SK-N-SH treated with all-trans-retinoic acid at 6 μM for 48 hours (cell line): ENCODE results near the gene LOXHD1.

Source experiments
- ATAC-seq: fragments of 200-7000 bp; cut with Tn5 transposase; 3 replicates; pipeline ENCODE4 v1.9.1; 2020; ENCODE audit warnings: mild to moderate bottlenecking, moderate library complexity
- ARNTL ChIP-seq: fragments of 450-650 bp; formaldehyde crosslinking; IDR thresholded peaks from 2 replicates; pipeline ENCODE4 v1.5.0; 2020; ENCODE audit warnings: low read depth, mild to moderate bottlenecking, moderate library complexity, borderline replicate concordance
- CSDC2 ChIP-seq: fragments of 250-450 bp; sonication (Bioruptor Pico); IDR thresholded peaks from 2 replicates; pipeline ENCODE4 v1.5.0; 2020; ENCODE audit warnings: mild to moderate bottlenecking, moderate library complexity
- GLIS3 ChIP-seq: fragments of 250-450 bp; sonication (Bioruptor Pico); IDR thresholded peaks from 2 replicates; pipeline ENCODE4 v1.5.0; 2020; ENCODE audit warnings: mild to moderate bottlenecking, moderate library complexity
- ISL1 ChIP-seq: fragments of 250-450 bp; sonication (Bioruptor Pico); IDR thresholded peaks from 2 replicates; pipeline ENCODE4 v2.1.2; 2022; ENCODE audit warnings: mild to moderate bottlenecking, moderate library complexity
- OSR1 ChIP-seq: fragments of 250-450 bp; sonication (Bioruptor Pico); IDR thresholded peaks from 2 replicates; pipeline ENCODE4 v1.8.0; 2022; ENCODE audit warnings: moderate library complexity, mild to moderate bottlenecking, inconsistent platforms
- RARB ChIP-seq: fragments of 250-450 bp; sonication (Bioruptor Pico); IDR thresholded peaks from 2 replicates; pipeline ENCODE4 v1.8.0; 2021; ENCODE audit warnings: mild to moderate bottlenecking, moderate library complexity
- SNAI2 ChIP-seq: fragments of 250-450 bp; sonication (Bioruptor Pico); IDR thresholded peaks from 2 replicates; pipeline ENCODE4 v1.5.0; 2020; ENCODE audit warnings: mild to moderate bottlenecking, moderate library complexity
- TOX ChIP-seq: fragments of 250-450 bp; sonication (Bioruptor Pico); IDR thresholded peaks from 2 replicates; pipeline ENCODE4 v1.8.0; 2021; ENCODE audit warnings: mild to moderate bottlenecking, moderate library complexity, borderline replicate concordance
- ZC3H10 ChIP-seq: fragments of 250-450 bp; sonication (Bioruptor Pico); IDR thresholded peaks from 2 replicates; pipeline ENCODE4 v1.5.1; 2021; ENCODE audit warnings: mild to moderate bottlenecking, moderate library complexity
- ZFP3 ChIP-seq: fragments of 250-450 bp; sonication (Bioruptor Pico); IDR thresholded peaks from 2 replicates; pipeline ENCODE4 v1.5.0; 2020; ENCODE audit warnings: mild to moderate bottlenecking, moderate library complexity
- ZFP30 ChIP-seq: fragments of 450-650 bp; formaldehyde crosslinking; IDR thresholded peaks from 2 replicates; pipeline ENCODE4 v1.5.0; 2022; ENCODE audit warnings: mild to moderate bottlenecking, moderate library complexity
- ZNF70 ChIP-seq: fragments of 450-650 bp; formaldehyde crosslinking; IDR thresholded peaks from 2 replicates; pipeline ENCODE4 v1.5.0; 2020; ENCODE audit warnings: mild to moderate bottlenecking, moderate library complexity
- ZNF8 ChIP-seq: fragments of 450-650 bp; formaldehyde crosslinking; IDR thresholded peaks from 2 replicates; pipeline ENCODE4 v1.5.0; 2020; ENCODE audit warnings: mild to moderate bottlenecking, moderate library complexity
- TF ChIP-seq, protein P1 (sequence below): fragments of 250-450 bp; sonication (Bioruptor Pico); IDR thresholded peaks from 2 replicates; pipeline ENCODE4 v1.5.1; 2021; ENCODE audit warnings: mild to moderate bottlenecking, moderate library complexity
- TF ChIP-seq, protein P2 (sequence below): fragments of 250-450 bp; sonication (Bioruptor Pico); IDR thresholded peaks from 2 replicates; pipeline ENCODE4 v1.5.1; 2020; ENCODE audit warnings: low read depth, mild to moderate bottlenecking, moderate library complexity
- TF ChIP-seq, protein P3 (sequence below): fragments of 250-450 bp; sonication (Bioruptor Pico); IDR thresholded peaks from 2 replicates; pipeline ENCODE4 v1.8.0; 2021; ENCODE audit warnings: low read depth, mild to moderate bottlenecking, moderate library complexity, borderline replicate concordance
- TF ChIP-seq, protein P4 (sequence below): fragments of 250-450 bp; sonication (Bioruptor Pico); IDR thresholded peaks from 2 replicates; pipeline ENCODE4 v1.8.0; 2020; ENCODE audit warnings: mild to moderate bottlenecking, moderate library complexity, borderline replicate concordance

LOXHD1 gene

DNA sequence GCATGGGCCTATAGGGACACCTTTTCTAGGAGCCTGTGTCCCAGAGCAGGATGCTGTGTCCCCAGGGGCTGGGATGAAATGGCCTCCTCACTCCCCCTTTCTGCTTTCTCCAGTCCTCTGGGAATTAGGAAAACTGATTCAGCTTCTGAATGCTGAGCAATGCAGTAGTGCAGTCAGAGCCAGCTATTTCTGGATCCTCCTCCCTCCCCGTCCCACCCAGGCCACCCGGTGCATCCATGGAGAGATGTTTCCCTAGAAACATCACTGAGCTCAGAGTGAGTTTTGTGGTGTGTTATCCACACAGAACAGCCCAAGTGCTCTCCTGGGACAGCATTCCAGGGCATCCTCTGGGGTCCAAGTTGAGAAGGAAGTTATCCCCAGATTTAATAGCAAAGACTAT is 125.5 kb downstream of the LOXHD1 start (continued):
- TF ChIP-seq, protein P1, sequence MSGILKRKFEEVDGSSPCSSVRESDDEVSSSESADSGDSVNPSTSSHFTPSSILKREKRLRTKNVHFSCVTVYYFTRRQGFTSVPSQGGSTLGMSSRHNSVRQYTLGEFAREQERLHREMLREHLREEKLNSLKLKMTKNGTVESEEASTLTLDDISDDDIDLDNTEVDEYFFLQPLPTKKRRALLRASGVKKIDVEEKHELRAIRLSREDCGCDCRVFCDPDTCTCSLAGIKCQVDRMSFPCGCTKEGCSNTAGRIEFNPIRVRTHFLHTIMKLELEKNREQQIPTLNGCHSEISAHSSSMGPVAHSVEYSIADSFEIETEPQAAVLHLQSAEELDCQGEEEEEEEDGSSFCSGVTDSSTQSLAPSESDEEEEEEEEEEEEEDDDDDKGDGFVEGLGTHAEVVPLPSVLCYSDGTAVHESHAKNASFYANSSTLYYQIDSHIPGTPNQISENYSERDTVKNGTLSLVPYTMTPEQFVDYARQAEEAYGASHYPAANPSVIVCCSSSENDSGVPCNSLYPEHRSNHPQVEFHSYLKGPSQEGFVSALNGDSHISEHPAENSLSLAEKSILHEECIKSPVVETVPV = no peak
- TF ChIP-seq, protein P2, sequence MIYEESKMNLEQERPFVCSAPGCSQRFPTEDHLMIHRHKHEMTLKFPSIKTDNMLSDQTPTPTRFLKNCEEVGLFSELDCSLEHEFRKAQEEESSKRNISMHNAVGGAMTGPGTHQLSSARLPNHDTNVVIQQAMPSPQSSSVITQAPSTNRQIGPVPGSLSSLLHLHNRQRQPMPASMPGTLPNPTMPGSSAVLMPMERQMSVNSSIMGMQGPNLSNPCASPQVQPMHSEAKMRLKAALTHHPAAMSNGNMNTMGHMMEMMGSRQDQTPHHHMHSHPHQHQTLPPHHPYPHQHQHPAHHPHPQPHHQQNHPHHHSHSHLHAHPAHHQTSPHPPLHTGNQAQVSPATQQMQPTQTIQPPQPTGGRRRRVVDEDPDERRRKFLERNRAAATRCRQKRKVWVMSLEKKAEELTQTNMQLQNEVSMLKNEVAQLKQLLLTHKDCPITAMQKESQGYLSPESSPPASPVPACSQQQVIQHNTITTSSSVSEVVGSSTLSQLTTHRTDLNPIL = no peak
- TF ChIP-seq ZC3H10 (CRISPR knock-in tag) (no peak), ISL1 (CRISPR knock-in tag) (no peak), TOX (no peak), CSDC2 (CRISPR knock-in tag) (no peak)

DNA sequence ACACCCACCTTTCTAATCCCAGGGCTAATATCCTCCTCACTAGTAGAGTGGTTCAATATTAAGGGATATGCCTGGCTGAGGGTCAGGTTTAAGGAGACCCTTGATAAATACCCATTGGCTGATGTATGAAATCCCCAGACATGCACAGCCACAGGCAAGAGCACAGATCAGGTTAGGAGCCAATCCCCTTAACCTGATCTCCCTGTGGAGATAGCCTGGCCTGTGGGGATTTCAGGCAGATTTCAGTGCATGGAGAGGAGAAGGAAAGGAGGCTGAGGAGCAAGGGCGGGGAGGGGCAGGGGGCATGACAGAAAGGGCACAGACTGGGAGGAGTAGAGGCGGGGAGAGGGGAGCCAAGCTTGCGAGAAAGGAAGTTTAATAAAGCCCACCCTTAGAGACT is 129.0 kb downstream of the LOXHD1 start:
- ATAC-seq = no peak
- TF ChIP-seq, protein P3, sequence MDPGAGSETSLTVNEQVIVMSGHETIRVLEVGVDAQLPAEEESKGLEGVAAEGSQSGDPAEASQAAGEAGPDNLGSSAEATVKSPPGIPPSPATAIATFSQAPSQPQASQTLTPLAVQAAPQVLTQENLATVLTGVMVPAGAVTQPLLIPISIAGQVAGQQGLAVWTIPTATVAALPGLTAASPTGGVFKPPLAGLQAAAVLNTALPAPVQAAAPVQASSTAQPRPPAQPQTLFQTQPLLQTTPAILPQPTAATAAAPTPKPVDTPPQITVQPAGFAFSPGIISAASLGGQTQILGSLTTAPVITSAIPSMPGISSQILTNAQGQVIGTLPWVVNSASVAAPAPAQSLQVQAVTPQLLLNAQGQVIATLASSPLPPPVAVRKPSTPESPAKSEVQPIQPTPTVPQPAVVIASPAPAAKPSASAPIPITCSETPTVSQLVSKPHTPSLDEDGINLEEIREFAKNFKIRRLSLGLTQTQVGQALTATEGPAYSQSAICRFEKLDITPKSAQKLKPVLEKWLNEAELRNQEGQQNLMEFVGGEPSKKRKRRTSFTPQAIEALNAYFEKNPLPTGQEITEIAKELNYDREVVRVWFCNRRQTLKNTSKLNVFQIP (CRISPR knock-in tag) = no peak
- TF ChIP-seq, protein P2 = no peak
- TF ChIP-seq GLIS3 = no peak
- no peak for TF ChIP-seq TOX
- no peak for TF ChIP-seq ZFP3 (CRISPR knock-in tag)
- TF ChIP-seq ZNF8 (CRISPR knock-in tag) = no peak
- TF ChIP-seq ZC3H10 (CRISPR knock-in tag) = no peak
- TF ChIP-seq SNAI2 (CRISPR knock-in tag) = no peak
- TF ChIP-seq ARNTL (CRISPR knock-in tag) = no peak
- TF ChIP-seq, protein P4, sequence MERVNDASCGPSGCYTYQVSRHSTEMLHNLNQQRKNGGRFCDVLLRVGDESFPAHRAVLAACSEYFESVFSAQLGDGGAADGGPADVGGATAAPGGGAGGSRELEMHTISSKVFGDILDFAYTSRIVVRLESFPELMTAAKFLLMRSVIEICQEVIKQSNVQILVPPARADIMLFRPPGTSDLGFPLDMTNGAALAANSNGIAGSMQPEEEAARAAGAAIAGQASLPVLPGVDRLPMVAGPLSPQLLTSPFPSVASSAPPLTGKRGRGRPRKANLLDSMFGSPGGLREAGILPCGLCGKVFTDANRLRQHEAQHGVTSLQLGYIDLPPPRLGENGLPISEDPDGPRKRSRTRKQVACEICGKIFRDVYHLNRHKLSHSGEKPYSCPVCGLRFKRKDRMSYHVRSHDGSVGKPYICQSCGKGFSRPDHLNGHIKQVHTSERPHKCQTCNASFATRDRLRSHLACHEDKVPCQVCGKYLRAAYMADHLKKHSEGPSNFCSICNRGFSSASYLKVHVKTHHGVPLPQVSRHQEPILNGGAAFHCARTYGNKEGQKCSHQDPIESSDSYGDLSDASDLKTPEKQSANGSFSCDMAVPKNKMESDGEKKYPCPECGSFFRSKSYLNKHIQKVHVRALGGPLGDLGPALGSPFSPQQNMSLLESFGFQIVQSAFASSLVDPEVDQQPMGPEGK = no peak
- TF ChIP-seq OSR1 (CRISPR knock-in tag) = no peak
- TF ChIP-seq ZFP30 (CRISPR knock-in tag) = no peak
- TF ChIP-seq ZNF70 (CRISPR knock-in tag) = no peak
- no peak for TF ChIP-seq ISL1 (CRISPR knock-in tag)
- TF ChIP-seq, protein P1 = no peak
- TF ChIP-seq, all 23 proteins: peak for 0

DNA sequence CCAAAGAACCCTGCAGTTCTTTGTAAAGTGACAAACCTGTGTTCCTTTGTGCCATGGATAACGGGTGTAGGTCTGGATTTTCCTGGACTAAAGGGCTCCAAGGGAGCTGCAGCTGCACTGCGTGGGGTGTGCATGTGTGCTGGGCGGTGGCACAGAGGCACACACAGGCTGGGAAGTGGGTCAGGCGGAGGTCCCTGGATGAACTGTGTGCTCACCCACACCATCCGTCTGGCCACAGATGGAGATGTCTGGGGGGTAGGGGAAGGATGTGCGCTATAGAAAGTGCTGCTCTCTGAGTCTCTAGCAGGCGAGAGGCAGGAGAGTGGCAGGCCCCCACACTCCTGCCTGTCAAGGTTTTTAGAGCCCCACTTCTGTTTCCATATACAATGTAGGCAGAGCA is 137.2 kb downstream of the LOXHD1 start:
- TF ChIP-seq ARNTL (CRISPR knock-in tag) (no peak), ZFP3 (CRISPR knock-in tag) (no peak), CSDC2 (CRISPR knock-in tag) (no peak), GLIS3 (no peak), ZNF70 (CRISPR knock-in tag) (no peak), ZFP30 (CRISPR knock-in tag) (no peak), TOX (no peak), RARB (CRISPR knock-in tag) (no peak), ZC3H10 (CRISPR knock-in tag) (no peak), SNAI2 (CRISPR knock-in tag) (no peak)
- TF ChIP-seq, protein P4 = no peak
- TF ChIP-seq, protein P1 = no peak
- no peak for ATAC-seq
